Measurements from ENCODE around the gene MARCO.

DNA sequence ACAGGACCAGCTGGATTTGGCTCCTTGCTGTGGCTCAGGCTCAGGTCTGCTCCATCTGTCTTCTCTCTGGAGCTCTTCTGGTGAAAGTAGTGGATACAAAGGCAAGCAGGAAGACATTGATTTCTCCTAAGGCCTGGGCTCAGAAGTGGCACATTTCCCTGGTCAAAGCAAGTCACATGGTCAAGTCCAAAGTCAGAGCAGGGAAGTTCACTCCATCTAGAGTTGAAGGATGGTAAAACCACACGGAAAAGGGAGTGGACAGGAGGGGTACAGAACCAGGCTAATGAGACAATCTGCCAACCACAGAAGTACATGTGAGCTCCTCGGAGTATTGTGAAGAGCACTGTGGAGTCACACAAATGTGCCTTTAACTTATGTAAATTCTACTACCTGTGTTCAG, 66.1 kb downstream of the MARCO start:
- TF ChIP-seq, protein P1, sequence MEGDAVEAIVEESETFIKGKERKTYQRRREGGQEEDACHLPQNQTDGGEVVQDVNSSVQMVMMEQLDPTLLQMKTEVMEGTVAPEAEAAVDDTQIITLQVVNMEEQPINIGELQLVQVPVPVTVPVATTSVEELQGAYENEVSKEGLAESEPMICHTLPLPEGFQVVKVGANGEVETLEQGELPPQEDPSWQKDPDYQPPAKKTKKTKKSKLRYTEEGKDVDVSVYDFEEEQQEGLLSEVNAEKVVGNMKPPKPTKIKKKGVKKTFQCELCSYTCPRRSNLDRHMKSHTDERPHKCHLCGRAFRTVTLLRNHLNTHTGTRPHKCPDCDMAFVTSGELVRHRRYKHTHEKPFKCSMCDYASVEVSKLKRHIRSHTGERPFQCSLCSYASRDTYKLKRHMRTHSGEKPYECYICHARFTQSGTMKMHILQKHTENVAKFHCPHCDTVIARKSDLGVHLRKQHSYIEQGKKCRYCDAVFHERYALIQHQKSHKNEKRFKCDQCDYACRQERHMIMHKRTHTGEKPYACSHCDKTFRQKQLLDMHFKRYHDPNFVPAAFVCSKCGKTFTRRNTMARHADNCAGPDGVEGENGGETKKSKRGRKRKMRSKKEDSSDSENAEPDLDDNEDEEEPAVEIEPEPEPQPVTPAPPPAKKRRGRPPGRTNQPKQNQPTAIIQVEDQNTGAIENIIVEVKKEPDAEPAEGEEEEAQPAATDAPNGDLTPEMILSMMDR (conservative IDR thresholded peaks at IDR 0.05; ENCODE audit: low read depth in 2 of 2): peak in 1 of 2 experiments; percentile 35; a peak in 3 of 4 replicates
- TF ChIP-seq EZH2 (IDR thresholded peaks at IDR 0.05; ENCODE audit: low read depth, unreplicated experiment) (no peak), EZH2phosphoT487 (IDR thresholded peaks at IDR 0.05; ENCODE audit: unreplicated experiment) (no peak), POLR2AphosphoS5 (IDR thresholded peaks at IDR 0.05; ENCODE audit: low read depth) (no peak), CREB1 (CRISPR knock-in tag; IDR thresholded peaks at IDR 0.05; ENCODE audit: low read depth) (no peak), STAT1 (IDR thresholded peaks at IDR 0.05; ENCODE audit: unreplicated experiment) (no peak), NANOG (IDR thresholded peaks at IDR 0.05; ENCODE audit: borderline replicate concordance) (no peak), ZNF114 (CRISPR knock-in tag; IDR thresholded peaks at IDR 0.05) (no peak)
- TF ChIP-seq, protein P2, sequence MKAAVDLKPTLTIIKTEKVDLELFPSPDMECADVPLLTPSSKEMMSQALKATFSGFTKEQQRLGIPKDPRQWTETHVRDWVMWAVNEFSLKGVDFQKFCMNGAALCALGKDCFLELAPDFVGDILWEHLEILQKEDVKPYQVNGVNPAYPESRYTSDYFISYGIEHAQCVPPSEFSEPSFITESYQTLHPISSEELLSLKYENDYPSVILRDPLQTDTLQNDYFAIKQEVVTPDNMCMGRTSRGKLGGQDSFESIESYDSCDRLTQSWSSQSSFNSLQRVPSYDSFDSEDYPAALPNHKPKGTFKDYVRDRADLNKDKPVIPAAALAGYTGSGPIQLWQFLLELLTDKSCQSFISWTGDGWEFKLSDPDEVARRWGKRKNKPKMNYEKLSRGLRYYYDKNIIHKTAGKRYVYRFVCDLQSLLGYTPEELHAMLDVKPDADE (IDR thresholded peaks at IDR 0.05): no peak
- TF ChIP-seq, protein P3, sequence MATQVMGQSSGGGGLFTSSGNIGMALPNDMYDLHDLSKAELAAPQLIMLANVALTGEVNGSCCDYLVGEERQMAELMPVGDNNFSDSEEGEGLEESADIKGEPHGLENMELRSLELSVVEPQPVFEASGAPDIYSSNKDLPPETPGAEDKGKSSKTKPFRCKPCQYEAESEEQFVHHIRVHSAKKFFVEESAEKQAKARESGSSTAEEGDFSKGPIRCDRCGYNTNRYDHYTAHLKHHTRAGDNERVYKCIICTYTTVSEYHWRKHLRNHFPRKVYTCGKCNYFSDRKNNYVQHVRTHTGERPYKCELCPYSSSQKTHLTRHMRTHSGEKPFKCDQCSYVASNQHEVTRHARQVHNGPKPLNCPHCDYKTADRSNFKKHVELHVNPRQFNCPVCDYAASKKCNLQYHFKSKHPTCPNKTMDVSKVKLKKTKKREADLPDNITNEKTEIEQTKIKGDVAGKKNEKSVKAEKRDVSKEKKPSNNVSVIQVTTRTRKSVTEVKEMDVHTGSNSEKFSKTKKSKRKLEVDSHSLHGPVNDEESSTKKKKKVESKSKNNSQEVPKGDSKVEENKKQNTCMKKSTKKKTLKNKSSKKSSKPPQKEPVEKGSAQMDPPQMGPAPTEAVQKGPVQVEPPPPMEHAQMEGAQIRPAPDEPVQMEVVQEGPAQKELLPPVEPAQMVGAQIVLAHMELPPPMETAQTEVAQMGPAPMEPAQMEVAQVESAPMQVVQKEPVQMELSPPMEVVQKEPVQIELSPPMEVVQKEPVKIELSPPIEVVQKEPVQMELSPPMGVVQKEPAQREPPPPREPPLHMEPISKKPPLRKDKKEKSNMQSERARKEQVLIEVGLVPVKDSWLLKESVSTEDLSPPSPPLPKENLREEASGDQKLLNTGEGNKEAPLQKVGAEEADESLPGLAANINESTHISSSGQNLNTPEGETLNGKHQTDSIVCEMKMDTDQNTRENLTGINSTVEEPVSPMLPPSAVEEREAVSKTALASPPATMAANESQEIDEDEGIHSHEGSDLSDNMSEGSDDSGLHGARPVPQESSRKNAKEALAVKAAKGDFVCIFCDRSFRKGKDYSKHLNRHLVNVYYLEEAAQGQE (IDR thresholded peaks at IDR 0.05; ENCODE audit: unreplicated experiment): no peak
